Fibroblast of lung (primary cell): Measurements from ENCODE around the gene NOXO1. TPM values are rescaled to one million over a fixed set of nuclear protein-coding genes. Genes with fewer than 3 reads are reported as not detected.

Experiments
- DNase-seq, 2 donors: peaks; one replicate each; pipeline versions ENCODE4 v3.0.0 to v3.0.0-alpha.2; 2010; ENCODE audit warnings: low read depth in 2 of 2
- H2AFZ ChIP-seq: 2 replicates; pipeline ENCODE4 v1.5.1; 2012; ENCODE audit warnings: low read length, control low read depth, inconsistent platforms
- H3K27ac ChIP-seq: 2 replicates; pipeline ENCODE4 v1.5.1; 2011; ENCODE audit warnings: low read length, control low read depth; ENCODE audit not compliant: insufficient read depth
- H3K27me3 ChIP-seq: 2 replicates; pipeline ENCODE4 v1.5.1; 2011; ENCODE audit warnings: mild to moderate bottlenecking, low read length; ENCODE audit not compliant: control insufficient read depth, insufficient read depth
- H3K36me3 ChIP-seq: 2 replicates; pipeline ENCODE4 v1.5.1; 2011; ENCODE audit warnings: low read length; ENCODE audit not compliant: control insufficient read depth, insufficient read depth
- H3K4me1 ChIP-seq: 2 replicates; pipeline ENCODE4 v1.5.1; 2011; ENCODE audit warnings: low read length; ENCODE audit not compliant: control insufficient read depth, insufficient read depth; ENCODE audit errors: extremely low read depth
- H3K4me2 ChIP-seq: 2 replicates; pipeline ENCODE4 v1.5.1; 2011; ENCODE audit warnings: low read length, control low read depth; ENCODE audit not compliant: insufficient read depth; ENCODE audit errors: extremely low read depth
- H3K4me3 ChIP-seq, 4 experiments: fragments of 200-600 bp in 1 of 4; sonication (generic) in 1 of 4; replicated peaks in 1 of 4; 2 replicates each; pipeline ENCODE4 v1.5.1; 2011 to 2016; ENCODE audit warnings: low read length in 4 of 4, low read depth in 3 of 4, mild to moderate bottlenecking in 3 of 4, control low read depth in 2 of 4, inconsistent platforms in 1 of 4, mixed read lengths in 1 of 4; ENCODE audit not compliant: insufficient read depth in 1 of 4; ENCODE audit errors: control extremely low read depth in 1 of 4
- H3K79me2 ChIP-seq: 2 replicates; pipeline ENCODE4 v1.5.1; 2012; ENCODE audit warnings: mild to moderate bottlenecking, low read length, inconsistent platforms; ENCODE audit not compliant: control insufficient read depth, insufficient read depth
- H3K9ac ChIP-seq: 2 replicates; pipeline ENCODE4 v1.5.1; 2011; ENCODE audit warnings: mild to moderate bottlenecking, low read length, control low read depth; ENCODE audit not compliant: insufficient read depth
- H3K9me3 ChIP-seq: 2 replicates; pipeline ENCODE4 v1.5.1; 2012; ENCODE audit warnings: low read depth, low read length; ENCODE audit not compliant: control insufficient read depth, insufficient read depth
- H4K20me1 ChIP-seq: 2 replicates; pipeline ENCODE4 v1.5.1; 2011; ENCODE audit warnings: low read length; ENCODE audit not compliant: control insufficient read depth, insufficient read depth; ENCODE audit errors: extremely low read depth
- CTCF ChIP-seq, 2 donors: IDR thresholded peaks in 1 of 2; conservative IDR thresholded peaks in 1 of 2; 1 replicate in 1 of 2; 2 replicates in 1 of 2; pipeline ENCODE4 v1.5.1; 2011 to 2012; ENCODE audit warnings: low read length in 2 of 2, control low read depth in 1 of 2, inconsistent platforms in 1 of 2, low read depth in 1 of 2, mild to moderate bottlenecking in 1 of 2
- EZH2 ChIP-seq: IDR thresholded peaks from 2 replicates; pipeline ENCODE4 v1.5.1; 2012; ENCODE audit warnings: low read length, control low read depth, mild to moderate bottlenecking; ENCODE audit errors: missing control alignments
- polyA plus RNA-seq, 2 donors: library from polyadenylated mRNA; depleted of rRNA in 1 of 2; stranded (reverse) in 1 of 2; unstranded in 1 of 2; fragments of >200 nt; gene quantifications; 2 replicates each; pipeline ENCODE4 v1.2.1, GENCODE V29; 2011 to 2012; ENCODE audit warnings: missing spikeins in 1 of 2
- total RNA-seq: library from RNA; depleted of rRNA; stranded (reverse); fragments of >200 nt; gene quantifications from 2 replicates; pipeline ENCODE4 v1.2.1, GENCODE V29; 2014

NOXO1 gene
- total and polyA plus RNA-seq, 2 donors (not counting 1 experiment from before 2014, with no cell fraction given), result 0.03 TPM; not detected in 1

- Histone ChIP-seq H3K4me2 (no peak overlapping the region), H3K79me2 (peaks cover 8% of the 10 kb centered on the region), H3K4me3 (peak overlapping the region in 1 of 4 experiments; percentile 37), H4K20me1 (no peaks in the 10 kb centered on the region), H3K9me3 (no peaks in the 10 kb centered on the region), H3K36me3 (peaks cover 14% of the 10 kb centered on the region), H3K27me3 (peaks cover 21% of the 10 kb centered on the region), H3K4me1 (peaks cover 12% of the 10 kb centered on the region), H3K27ac (no peak overlapping the region), H3K9ac (no peak overlapping the region), H2AFZ (no peak overlapping the region)
- DNase-seq, result no peak
- no peak for TF ChIP-seq EZH2
- TF ChIP-seq CTCF (conservative IDR thresholded peaks at IDR 0.05 in 1 of 2, IDR thresholded peaks at IDR 0.05 in 1 of 2; ENCODE audit: low read depth in 1 of 2, low read length in 2 of 2), result no peak
These were observed 8.8 kb upstream of the NOXO1 start for GRCh38 chr16:1990101-1990350.

GRCh38 chr16:1989209-1990100 lies 8.2 kb upstream of the NOXO1 start, which contains the start of gene SYNGR3:
SYNGR3 (plus strand) TSS chr16:1989970; CDS start chr16:1990103, 133 bp downstream.
- peaks cover 14% of the 10 kb centered on the region for H3K36me3 ChIP-seq
- peak; percentile 61 for TF ChIP-seq EZH2
- no peak for TF ChIP-seq CTCF (conservative IDR thresholded peaks at IDR 0.05 in 1 of 2, IDR thresholded peaks at IDR 0.05 in 1 of 2; ENCODE audit: low read depth in 1 of 2, low read length in 2 of 2)
- H3K4me2 ChIP-seq, result peak within 1 kb of the TSS; percentile 51
- peak within 1 kb of the TSS in 3 of 4 experiments; percentile 21 to 39 (median 37) for H3K4me3 ChIP-seq
- H3K9me3 ChIP-seq, result no peaks in the 10 kb centered on the region
- no peak within 1 kb of the TSS for H3K27ac ChIP-seq
- H4K20me1 ChIP-seq, result no peaks in the 10 kb centered on the region
- H3K27me3 ChIP-seq, result peaks cover 21% of the 10 kb centered on the region
- no peak for DNase-seq
- H3K79me2 ChIP-seq, result peaks cover 11% of the 10 kb centered on the region
- peaks cover 16% of the 10 kb centered on the region for H3K4me1 ChIP-seq
- H3K9ac ChIP-seq, result no peak within 1 kb of the TSS
- no peak within 1 kb of the TSS for H2AFZ ChIP-seq

GRCh38 chr16:1987198-1987597 lies 5.9 kb upstream of the NOXO1 start:
- Histone ChIP-seq H3K79me2 (peaks cover 11% of the 10 kb centered on the region), H2AFZ (no peak overlapping the region), H3K36me3 (peaks cover 14% of the 10 kb centered on the region), H3K4me1 (peaks cover 14% of the 10 kb centered on the region), H3K27me3 (peaks cover 21% of the 10 kb centered on the region), H3K27ac (no peak overlapping the region), H3K4me2 (no peak overlapping the region), H3K4me3 (no peak overlapping the region), H4K20me1 (no peaks in the 10 kb centered on the region), H3K9me3 (no peaks in the 10 kb centered on the region), H3K9ac (no peak overlapping the region)
- DNase-seq, result no peak
- TF ChIP-seq CTCF (conservative IDR thresholded peaks at IDR 0.05 in 1 of 2, IDR thresholded peaks at IDR 0.05 in 1 of 2; ENCODE audit: low read depth in 1 of 2, low read length in 2 of 2) (no peak), EZH2 (no peak)
